NAMALWA (cell line): ENCODE measurements around the gene IL1RAPL2.
A peak's percentile ranks its signal among the peaks of the same experiment; 100 is the strongest.
"Not testable (repeated sequence)": the region's sequence is repeated elsewhere in the genome, so short reads cannot be mapped to it uniquely, and the experiment has no call there.

ENCODE experiments used
- DNase-seq: peaks from one replicate; pipeline ENCODE4 v3.0.0-alpha.2; 2015; ENCODE audit warnings: low spot score

IL1RAPL2 gene

GRCh38 chrX:104854188-104854587 is 288.2 kb downstream of the IL1RAPL2 start:
- no peak for DNase-seq

- no peak for DNase-seq
Observed at GRCh38 chrX:104854790-104855340, 288.9 kb downstream of the IL1RAPL2 start.

- no peak for DNase-seq
Observed at GRCh38 chrX:104863466-104863865, 297.5 kb downstream of the IL1RAPL2 start.

DNA sequence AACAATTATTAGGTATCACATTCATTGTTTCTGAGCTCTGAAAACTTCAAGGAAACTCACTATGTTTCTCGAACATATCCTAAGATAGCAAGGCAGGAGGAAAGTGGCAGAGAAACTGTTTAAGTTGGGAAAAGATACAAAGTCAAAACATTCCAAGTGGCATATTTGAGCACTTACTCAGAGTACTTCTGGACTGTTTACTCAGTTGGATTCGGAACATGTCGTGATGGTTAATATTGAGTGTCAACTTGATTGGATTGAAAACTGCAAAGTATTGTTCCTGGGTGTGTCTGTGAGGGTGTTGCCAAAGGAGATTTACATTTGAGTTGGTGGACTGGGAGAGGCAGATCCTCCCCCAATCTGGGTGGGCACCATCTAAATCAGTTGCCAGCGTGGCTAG is 298.3 kb downstream of the IL1RAPL2 start:
- DNase-seq: no peak

- no peak for DNase-seq
Observed at GRCh38 chrX:104877504-104877903, 311.5 kb downstream of the IL1RAPL2 start.

GRCh38 chrX:104902070-104902469 is 336.1 kb downstream of the IL1RAPL2 start:
- DNase-seq: no peak

- DNase-seq: not testable (repeated sequence)
Observed at GRCh38 chrX:104909694-104910093, 343.7 kb downstream of the IL1RAPL2 start.

DNA sequence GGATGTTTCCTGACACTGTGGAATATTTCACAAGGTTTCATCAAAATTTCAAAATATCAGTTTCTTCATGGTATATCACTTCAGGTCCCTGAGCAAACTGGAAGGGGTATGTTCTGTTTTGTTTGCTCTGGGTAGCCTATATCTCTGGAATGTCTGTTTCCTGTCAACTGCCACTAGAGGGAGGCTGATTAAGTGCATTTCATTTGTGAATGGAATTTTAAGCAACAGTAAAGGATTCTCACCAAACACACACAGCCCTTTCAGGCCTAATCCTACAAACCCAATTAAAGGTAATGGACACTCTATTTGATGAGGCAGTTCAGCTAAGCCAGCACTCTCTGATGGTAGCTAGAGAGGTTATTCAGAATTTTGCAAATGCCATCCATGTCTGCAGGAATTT is 347.3 kb downstream of the IL1RAPL2 start:
- DNase-seq: peak; percentile 3

DNA sequence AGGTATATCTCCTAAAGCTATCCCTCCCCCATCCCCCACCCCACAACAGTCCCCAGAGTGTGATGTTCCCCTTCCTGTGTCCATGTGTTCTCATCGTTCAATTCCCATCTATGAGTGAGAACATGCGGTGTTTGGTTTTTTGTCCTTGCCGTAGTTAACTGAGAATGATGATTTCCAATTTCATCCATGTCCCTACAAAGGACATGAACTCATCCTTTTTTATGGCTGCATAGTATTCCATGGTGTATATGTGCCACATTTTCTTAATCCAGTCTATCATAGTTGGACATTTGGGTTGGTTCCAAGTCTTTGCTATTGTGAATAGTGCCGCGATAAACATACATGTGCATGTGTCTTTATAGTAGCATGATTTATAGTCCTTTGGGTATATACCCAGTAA is 348.7 kb downstream of the IL1RAPL2 start:
- DNase-seq: not testable (repeated sequence)

- no peak for DNase-seq
Observed at GRCh38 chrX:104918122-104918521, 352.1 kb downstream of the IL1RAPL2 start.

GRCh38 chrX:104921584-104922205 is 355.7 kb downstream of the IL1RAPL2 start:
- no peak for DNase-seq

GRCh38 chrX:104922206-104922621 is 356.2 kb downstream of the IL1RAPL2 start:
- DNase-seq: peak; percentile 74

GRCh38 chrX:104929324-104929723 is 363.3 kb downstream of the IL1RAPL2 start:
- no peak for DNase-seq

DNA sequence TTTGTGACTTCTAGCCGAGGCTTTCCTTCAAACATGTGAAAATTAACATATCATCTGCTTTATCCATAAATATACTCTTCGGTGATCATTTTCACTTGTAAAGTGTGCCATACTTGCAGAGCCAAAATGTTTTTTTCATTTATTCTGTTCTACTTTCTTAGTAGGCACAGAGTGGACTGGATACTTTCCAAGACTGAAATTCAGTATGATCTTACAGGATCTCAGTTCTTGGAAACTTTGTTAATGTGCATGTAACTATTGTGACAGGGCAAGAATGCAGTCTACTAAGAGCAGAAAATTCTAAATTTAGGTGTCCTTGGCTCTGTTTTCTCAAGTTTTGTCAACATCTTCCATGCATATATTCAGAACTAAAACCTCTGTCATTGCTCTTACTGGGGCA is 369.6 kb downstream of the IL1RAPL2 start:
- DNase-seq: no peak

- DNase-seq: no peak
Observed at GRCh38 chrX:104953251-104953650, 387.3 kb downstream of the IL1RAPL2 start.

- no peak for DNase-seq
Observed at GRCh38 chrX:104961926-104962325, 395.9 kb downstream of the IL1RAPL2 start.

DNA sequence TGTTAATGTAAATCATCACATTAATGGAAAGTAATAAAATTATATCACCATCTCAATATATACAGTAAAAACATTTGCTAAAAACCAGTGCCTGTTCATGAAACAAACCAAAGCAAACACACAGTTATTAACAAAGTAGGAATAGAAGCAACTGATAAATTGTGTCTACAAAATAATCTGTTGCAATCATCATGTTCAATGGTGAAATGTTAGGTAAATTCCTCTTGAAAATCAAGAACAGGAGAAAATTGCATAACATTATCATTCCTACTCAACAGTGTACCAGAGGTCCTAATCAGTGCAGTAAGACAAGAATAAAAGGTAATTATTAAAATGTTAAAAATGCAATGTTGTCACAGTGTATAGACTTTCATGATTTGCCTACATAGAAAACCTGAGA is 402.2 kb downstream of the IL1RAPL2 start:
- DNase-seq: no peak

- DNase-seq: no peak
Observed at GRCh38 chrX:104972737-104973136, 406.7 kb downstream of the IL1RAPL2 start.

DNA sequence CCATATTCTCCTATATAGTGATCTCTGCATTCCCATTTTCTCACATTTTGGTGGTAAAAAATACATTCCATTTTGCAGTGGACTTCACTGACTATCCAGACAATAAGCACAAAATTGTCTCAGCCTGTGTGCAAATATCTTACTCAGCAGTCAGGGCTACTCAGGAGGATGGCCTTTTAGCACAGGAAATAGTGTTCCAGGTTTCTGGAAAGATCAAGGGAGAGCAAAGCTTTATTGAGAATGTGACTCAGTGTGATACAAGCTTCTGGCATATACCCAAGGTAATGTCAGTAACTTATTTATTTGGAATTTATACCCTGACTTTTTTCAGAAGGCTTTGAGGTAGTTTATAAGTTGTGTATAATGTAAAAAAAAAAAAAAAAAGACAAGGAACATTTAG is 421.1 kb downstream of the IL1RAPL2 start:
- no peak for DNase-seq

GRCh38 chrX:104988038-104988437 is 422.0 kb downstream of the IL1RAPL2 start:
- DNase-seq: no peak

GRCh38 chrX:104995546-104995945 is 429.5 kb downstream of the IL1RAPL2 start:
- DNase-seq: no peak

DNA sequence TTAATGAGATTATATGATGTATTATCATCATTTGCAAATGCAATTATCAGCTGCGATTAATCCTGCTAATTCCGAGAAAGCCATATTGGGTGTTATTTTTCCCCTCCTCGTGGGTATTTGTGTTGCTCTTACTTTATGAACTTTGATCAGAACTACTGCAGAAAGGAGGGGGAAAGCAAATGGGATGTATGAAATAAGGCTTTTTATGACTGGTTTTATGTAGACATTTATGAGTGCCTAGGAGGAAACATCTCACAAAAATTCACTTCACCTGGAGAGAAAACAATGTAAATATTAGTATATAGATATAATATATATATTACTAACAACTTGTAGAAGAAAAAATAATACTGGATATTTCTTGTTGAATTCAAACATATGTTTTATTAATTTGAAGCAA is 440.1 kb downstream of the IL1RAPL2 start:
- DNase-seq: no peak

- DNase-seq: no peak
Observed at GRCh38 chrX:105006996-105007395, 441.0 kb downstream of the IL1RAPL2 start.

- DNase-seq: no peak
Observed at GRCh38 chrX:105013719-105014118, 447.7 kb downstream of the IL1RAPL2 start.
